Hypothalamus (tissue), 51 donors: ENCODE data around the gene PBX3.
"Not testable (repeated sequence)": the region's sequence is repeated elsewhere in the genome, so short reads cannot be mapped to it uniquely, and the experiment has no call there.

Experiments used
- DNase-seq, 51 donors: peaks; one replicate each; lab custom pipeline; 2025; lab: John Stamatoyannopoulos, UW

PBX3 gene

GRCh38 chr9:125820100-125820804 is 73.1 kb downstream of the PBX3 start:
- no peak for DNase-seq

DNA sequence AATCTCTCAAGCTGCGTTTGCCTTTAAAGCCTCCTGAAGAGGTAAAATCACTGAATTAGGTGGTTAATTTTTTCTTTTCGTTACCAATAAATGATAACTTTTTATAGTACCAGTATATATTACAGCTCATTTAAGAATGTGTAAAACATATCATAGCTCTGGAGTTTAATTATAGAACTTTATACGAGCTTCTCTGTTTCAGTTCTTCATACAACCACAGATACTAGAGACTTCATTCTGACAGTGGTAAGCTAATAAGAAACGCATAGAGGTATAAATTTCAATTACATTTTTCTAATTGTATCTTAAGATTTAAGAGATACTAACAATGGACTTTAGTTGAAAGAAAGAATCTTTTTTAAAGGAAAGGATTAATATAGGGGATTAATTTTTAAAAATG is 73.9 kb downstream of the PBX3 start:
- DNase-seq: no peak

GRCh38 chr9:125822160-125822559 is 75.0 kb downstream of the PBX3 start:
- DNase-seq: no peak

GRCh38 chr9:125822902-125823301 is 75.7 kb downstream of the PBX3 start:
- no peak for DNase-seq

- DNase-seq: not testable (repeated sequence)
Observed at GRCh38 chr9:125823874-125824406, 76.8 kb downstream of the PBX3 start.

GRCh38 chr9:125825762-125826161 is 78.6 kb downstream of the PBX3 start:
- DNase-seq: no peak

DNA sequence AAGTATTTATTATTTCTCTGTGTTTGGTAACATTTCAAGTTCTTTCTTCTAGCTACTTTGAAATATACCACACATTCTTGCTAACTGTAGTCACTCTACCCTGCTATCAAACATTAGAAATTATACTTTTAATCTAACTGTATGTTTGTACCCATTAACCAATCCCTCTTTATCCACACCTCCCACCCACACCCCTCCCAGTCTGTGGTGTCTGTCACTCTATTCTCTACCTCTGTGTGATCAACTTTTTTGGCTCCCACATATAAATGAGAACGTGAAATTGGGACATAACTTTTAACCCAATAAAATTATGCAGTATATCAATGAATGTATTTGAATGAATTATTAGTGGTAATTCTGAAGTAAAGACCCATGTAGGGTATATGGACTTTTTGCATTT is 79.7 kb downstream of the PBX3 start:
- DNase-seq: no peak

- DNase-seq: peak in 2 of 51 donors; percentile 6 to 16
Observed at GRCh38 chr9:125829743-125830142, 82.6 kb downstream of the PBX3 start.

DNA sequence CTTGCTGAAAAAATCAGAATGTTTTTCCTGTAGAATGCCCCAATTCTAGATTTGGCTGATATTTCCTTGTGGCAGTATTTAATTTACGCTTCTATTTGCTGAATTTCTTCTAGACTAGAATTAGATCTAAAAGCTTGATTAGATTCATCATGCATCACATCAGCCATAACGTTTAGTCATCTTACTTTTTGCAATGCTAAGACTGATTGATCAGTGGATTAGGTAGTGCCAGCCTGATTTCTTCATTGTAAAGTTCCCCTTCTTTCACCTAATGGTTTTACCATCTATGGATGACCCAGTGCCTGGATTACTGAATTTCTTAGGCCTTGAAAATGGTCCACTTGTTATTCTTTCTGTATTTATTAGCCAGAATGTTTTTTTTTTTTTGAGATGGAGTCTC is 83.9 kb downstream of the PBX3 start:
- DNase-seq: no peak

DNA sequence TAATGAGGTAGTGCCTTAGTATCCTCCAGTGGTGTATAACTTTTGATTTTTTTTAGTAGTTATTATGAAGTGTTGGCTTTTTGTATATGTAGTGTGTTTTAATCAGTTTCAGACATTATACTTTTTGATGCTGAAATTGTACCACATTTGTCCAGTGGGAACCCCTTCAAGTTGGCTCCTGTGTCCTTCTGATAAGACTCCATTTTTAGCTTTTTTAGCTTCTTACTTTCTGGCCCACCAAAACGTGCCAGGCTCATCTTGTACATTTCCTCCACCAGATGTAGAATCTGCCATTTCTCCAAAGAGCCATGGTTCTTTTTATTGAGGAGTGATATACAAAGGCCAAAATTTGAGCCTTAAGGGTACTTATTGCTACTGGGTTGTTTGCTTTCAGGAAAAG is 84.4 kb downstream of the PBX3 start:
- no peak for DNase-seq

GRCh38 chr9:125835655-125836054 is 88.5 kb downstream of the PBX3 start:
- DNase-seq: no peak

DNA sequence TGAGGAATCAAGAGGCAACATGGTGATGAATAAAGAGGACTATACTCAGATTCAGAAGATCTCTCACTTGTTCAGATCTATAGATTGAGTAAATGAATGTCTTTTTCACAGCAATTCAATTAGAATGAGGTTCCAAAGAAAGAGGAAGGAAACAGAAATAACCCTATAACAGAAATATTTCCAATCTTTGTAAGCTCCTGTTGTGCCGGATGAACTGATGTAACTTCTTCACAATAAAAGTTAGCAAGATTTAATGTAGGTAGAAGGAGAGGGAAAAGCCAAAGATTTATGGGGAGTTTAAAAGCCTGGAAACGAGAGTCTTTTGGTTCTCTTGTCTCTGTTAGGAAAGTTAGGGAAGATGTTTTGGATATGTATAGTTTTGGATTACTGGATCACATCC is 92.1 kb downstream of the PBX3 start:
- DNase-seq: no peak

DNA sequence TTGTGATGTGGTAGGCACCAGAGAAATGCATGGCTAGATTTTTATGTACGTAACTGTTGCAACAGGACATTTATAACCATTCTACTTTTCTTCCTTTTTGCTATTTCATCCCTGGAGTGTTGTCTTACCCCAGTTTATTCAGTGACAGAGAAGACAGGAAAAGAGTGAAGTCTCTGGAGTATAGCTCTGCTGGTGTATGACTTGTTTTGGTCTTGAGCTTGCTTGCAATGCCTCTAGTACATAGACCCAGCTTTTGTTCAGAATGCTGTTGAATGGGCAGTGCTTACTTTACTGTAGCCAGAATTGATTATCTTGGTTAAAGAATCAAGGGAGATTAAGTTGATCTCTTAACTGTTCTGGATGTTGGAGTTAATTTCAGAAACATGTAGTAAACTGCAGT is 94.3 kb downstream of the PBX3 start:
- DNase-seq: no peak

GRCh38 chr9:125842242-125842641 is 95.1 kb downstream of the PBX3 start:
- DNase-seq: no peak

GRCh38 chr9:125843646-125844045 is 96.5 kb downstream of the PBX3 start:
- no peak for DNase-seq

- DNase-seq: no peak
Observed at GRCh38 chr9:125844611-125845010, 97.4 kb downstream of the PBX3 start.

DNA sequence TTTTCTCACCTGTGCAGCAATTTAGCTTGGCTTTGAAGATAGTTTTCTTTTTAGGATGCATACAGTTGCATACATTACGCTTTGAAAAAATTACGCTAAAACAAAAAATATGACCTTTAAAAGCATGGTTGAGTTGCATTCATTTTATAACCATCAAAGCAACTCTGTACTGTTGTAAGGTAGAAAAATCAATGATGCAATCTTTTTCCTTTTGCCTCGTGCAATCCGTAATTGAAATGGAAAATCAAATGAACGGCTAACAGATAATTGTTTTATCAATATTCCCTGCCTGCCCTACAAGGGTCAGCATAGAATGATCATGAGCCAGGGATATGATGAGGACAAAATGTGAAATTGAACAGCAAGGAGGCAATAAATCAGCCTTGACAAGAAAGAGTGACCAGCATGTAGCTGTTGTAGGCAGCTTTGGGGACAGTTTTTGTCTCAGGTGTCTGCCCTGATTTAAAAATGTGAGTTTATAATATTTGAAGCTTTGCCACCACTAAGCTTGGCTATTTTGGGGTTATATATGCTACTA is 98.2 kb downstream of the PBX3 start:
- DNase-seq: no peak

- no peak for DNase-seq
Observed at GRCh38 chr9:125847735-125848134, 100.6 kb downstream of the PBX3 start.

GRCh38 chr9:125850106-125850632 is 103.0 kb downstream of the PBX3 start:
- DNase-seq: no peak

DNA sequence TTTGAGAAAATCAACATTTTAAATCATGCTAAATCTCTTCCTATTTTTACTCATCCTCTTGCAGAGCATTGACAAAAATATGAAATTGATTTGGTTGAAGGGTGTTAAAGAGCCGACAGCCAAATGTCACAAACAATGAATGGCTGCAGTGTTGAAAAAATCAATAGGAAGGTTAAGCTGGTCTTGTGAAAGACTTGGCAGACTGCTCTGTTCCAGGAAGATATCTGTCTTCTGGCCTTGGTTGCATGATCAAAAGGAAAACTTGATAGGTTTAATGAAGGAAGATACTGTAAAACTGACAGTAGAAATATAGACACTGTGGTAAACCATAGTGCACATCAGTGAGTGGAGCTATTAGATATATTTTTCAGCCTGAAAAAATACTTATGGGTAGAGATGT is 103.6 kb downstream of the PBX3 start:
- no peak for DNase-seq

GRCh38 chr9:125851979-125852378 is 104.8 kb downstream of the PBX3 start:
- no peak for DNase-seq

DNA sequence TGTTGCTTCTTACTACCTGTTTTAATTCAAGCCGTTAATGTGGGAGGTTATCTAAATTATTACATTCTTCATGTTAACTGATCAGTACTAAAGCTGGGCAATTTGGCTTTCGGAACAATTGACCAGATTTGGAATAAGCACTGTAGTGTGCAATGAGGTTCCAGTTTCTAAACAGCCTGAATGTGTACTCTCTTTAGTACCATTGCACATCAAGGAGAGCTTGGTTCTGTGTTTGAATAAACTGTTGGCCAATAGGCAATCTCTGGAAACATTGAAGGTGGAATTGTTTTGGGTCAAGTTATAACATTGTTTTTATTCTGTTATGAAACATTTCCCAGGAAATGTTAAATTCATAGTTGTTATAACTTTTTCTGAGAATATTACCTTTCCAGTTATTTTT is 105.2 kb downstream of the PBX3 start:
- DNase-seq: no peak
